Measurements from ENCODE around the gene HENMT1. TPM values are rescaled to one million over a fixed set of nuclear protein-coding genes. Genes with fewer than 3 reads are reported as not detected.
"Not testable (repeated sequence)": the region's sequence is repeated elsewhere in the genome, so short reads cannot be mapped to it uniquely, and the experiment has no call there.

HENMT1 gene
- total and polyA plus RNA-seq, 4 donors = 3.4 to 7.8 (median 4.7) TPM

- Histone ChIP-seq H3K9ac (ENCODE audit: insufficient read depth in 1 of 2, low read length in 2 of 2) (no peak overlapping the region), H3K27me3 (ENCODE audit: control insufficient read depth in 3 of 3, insufficient read depth in 3 of 3, low read length in 2 of 3) (no peaks in the 10 kb centered on the region), H3K27ac (ENCODE audit: low read depth in 1 of 2, low read length in 1 of 2) (no peak overlapping the region), H3K9me3 (ENCODE audit: control insufficient read depth in 4 of 4, insufficient read depth in 3 of 4, low read length in 3 of 4) (no peaks in the 10 kb centered on the region), H3K36me3 (ENCODE audit: control insufficient read depth in 4 of 4, insufficient read depth in 4 of 4, low read length in 4 of 4) (no peaks in the 10 kb centered on the region), H3K4me3 (no peak overlapping the region), H3K4me1 (ENCODE audit: control insufficient read depth in 5 of 5, insufficient read depth in 5 of 5, low read length in 5 of 5) (no peaks in the 10 kb centered on the region)
- WGBS, 2 donors = 87 to 90% methylated on average over 2 of the region's 2 CpGs
- no peak for TF ChIP-seq CTCF (IDR thresholded peaks at IDR 0.05; ENCODE audit: control extremely low read depth, extremely low read depth)
- ATAC-seq (ENCODE audit: insufficient read depth, low FRiP score) (no peak), DNase-seq (no peak)
These were observed 10.2 kb upstream of the HENMT1 start for GRCh38 chr1:108671143-108671542.

- H3K4me1 ChIP-seq (ENCODE audit: control insufficient read depth in 5 of 5, insufficient read depth in 5 of 5, low read length in 5 of 5) = no peaks in the 10 kb centered on the region
- DNase-seq (no peak), ATAC-seq (ENCODE audit: insufficient read depth, low FRiP score) (no peak)
- peaks cover 0 to 1% (median 0%) of the 10 kb centered on the region in 4 donors for H3K36me3 ChIP-seq (ENCODE audit: control insufficient read depth in 4 of 4, insufficient read depth in 4 of 4, low read length in 4 of 4)
- H3K9ac ChIP-seq (ENCODE audit: insufficient read depth in 1 of 2, low read length in 2 of 2) = no peak overlapping the region
- TF ChIP-seq CTCF (IDR thresholded peaks at IDR 0.05; ENCODE audit: control extremely low read depth, extremely low read depth) = no peak
- no peaks in the 10 kb centered on the region for H3K9me3 ChIP-seq (ENCODE audit: control insufficient read depth in 4 of 4, insufficient read depth in 3 of 4, low read length in 3 of 4)
- no peak overlapping the region for H3K27ac ChIP-seq (ENCODE audit: low read depth in 1 of 2, low read length in 1 of 2)
- 91 to 94% methylated on average over 5 of the region's 5 CpGs for WGBS, 2 donors
- H3K4me3 ChIP-seq = no peak overlapping the region
- no peaks in the 10 kb centered on the region for H3K27me3 ChIP-seq (ENCODE audit: control insufficient read depth in 3 of 3, insufficient read depth in 3 of 3, low read length in 2 of 3)
These were observed 9.4 kb upstream of the HENMT1 start for GRCh38 chr1:108670131-108670773.

GRCh38 chr1:108669679-108670078 lies 8.8 kb upstream of the HENMT1 start:
- H3K27me3 ChIP-seq (ENCODE audit: control insufficient read depth in 3 of 3, insufficient read depth in 3 of 3, low read length in 2 of 3) = no peaks in the 10 kb centered on the region
- H3K36me3 ChIP-seq (ENCODE audit: control insufficient read depth in 4 of 4, insufficient read depth in 4 of 4, low read length in 4 of 4) = peaks cover 0 to 1% (median 0%) of the 10 kb centered on the region in 4 donors
- no peak for TF ChIP-seq CTCF (IDR thresholded peaks at IDR 0.05; ENCODE audit: control extremely low read depth, extremely low read depth)
- ATAC-seq (ENCODE audit: insufficient read depth, low FRiP score) (no peak), DNase-seq (no peak)
- H3K9ac ChIP-seq (ENCODE audit: insufficient read depth in 1 of 2, low read length in 2 of 2) = no peak overlapping the region
- no peak overlapping the region for H3K27ac ChIP-seq (ENCODE audit: low read depth in 1 of 2, low read length in 1 of 2)
- H3K9me3 ChIP-seq (ENCODE audit: control insufficient read depth in 4 of 4, insufficient read depth in 3 of 4, low read length in 3 of 4) = no peaks in the 10 kb centered on the region
- WGBS, 2 donors = 80 to 88% methylated on average over 7 of the region's 7 CpGs
- H3K4me1 ChIP-seq (ENCODE audit: control insufficient read depth in 5 of 5, insufficient read depth in 5 of 5, low read length in 5 of 5) = no peaks in the 10 kb centered on the region
- H3K4me3 ChIP-seq = no peak overlapping the region

GRCh38 chr1:108668777-108669176 lies 7.9 kb upstream of the HENMT1 start:
- Histone ChIP-seq H3K4me1 (ENCODE audit: control insufficient read depth in 5 of 5, insufficient read depth in 5 of 5, low read length in 5 of 5) (no peaks in the 10 kb centered on the region), H3K4me3 (no peak overlapping the region), H3K27ac (ENCODE audit: low read depth in 1 of 2, low read length in 1 of 2) (no peak overlapping the region), H3K9ac (ENCODE audit: insufficient read depth in 1 of 2, low read length in 2 of 2) (no peak overlapping the region), H3K36me3 (ENCODE audit: control insufficient read depth in 4 of 4, insufficient read depth in 4 of 4, low read length in 4 of 4) (peaks cover 0 to 1% (median 0%) of the 10 kb centered on the region in 4 donors), H3K9me3 (ENCODE audit: control insufficient read depth in 4 of 4, insufficient read depth in 3 of 4, low read length in 3 of 4) (no peaks in the 10 kb centered on the region), H3K27me3 (ENCODE audit: control insufficient read depth in 3 of 3, insufficient read depth in 3 of 3, low read length in 2 of 3) (no peaks in the 10 kb centered on the region)
- ATAC-seq (ENCODE audit: insufficient read depth, low FRiP score) (no peak), DNase-seq (no peak)
- TF ChIP-seq CTCF (IDR thresholded peaks at IDR 0.05; ENCODE audit: control extremely low read depth, extremely low read depth) = no peak

GRCh38 chr1:108667422-108667821 lies 6.5 kb upstream of the HENMT1 start:
- H3K36me3 ChIP-seq (ENCODE audit: control insufficient read depth in 4 of 4, insufficient read depth in 4 of 4, low read length in 4 of 4); H3K27me3 ChIP-seq (ENCODE audit: control insufficient read depth in 3 of 3, insufficient read depth in 3 of 3, low read length in 2 of 3); H3K27ac ChIP-seq (ENCODE audit: low read depth in 1 of 2, low read length in 1 of 2); DNase-seq; H3K4me3 ChIP-seq; H3K9ac ChIP-seq (ENCODE audit: insufficient read depth in 1 of 2, low read length in 2 of 2); H3K4me1 ChIP-seq (ENCODE audit: control insufficient read depth in 5 of 5, insufficient read depth in 5 of 5, low read length in 5 of 5); H3K9me3 ChIP-seq (ENCODE audit: control insufficient read depth in 4 of 4, insufficient read depth in 3 of 4, low read length in 3 of 4); ATAC-seq (ENCODE audit: insufficient read depth, low FRiP score): not testable (repeated sequence)
- 97 to 99% methylated on average over 27 to 28 of the region's 28 CpGs for WGBS, 2 donors

Measured in lung (tissue), 12 donors.